ENCODE measurements around the gene TMEM239. TPM values are rescaled to one million over a fixed set of nuclear protein-coding genes. Genes with fewer than 3 reads are reported as not detected.
A peak's percentile ranks its signal among the peaks of the same experiment; 100 is the strongest.

TMEM239 gene
- total RNA-seq, 4 donors from 2014 or later = not detected

GRCh38 chr20:2849529-2849928 is 33.4 kb downstream of the TMEM239 start:
- no peak for ATAC-seq
- H3K27me3 ChIP-seq = no peaks in the 10 kb centered on the region
- H3K4me3 ChIP-seq = no peak overlapping the region
- in situ Hi-C loops (cut with MboI; ENCODE audit: low sequenced_read_pairs in 4 of 4) = loop anchor here in 1 of 4 donors (25.0 kb wide), 1 partner anchor 1737 kb away; the partner anchor contains the start of gene PSMF1
- peaks cover 0 to 5% of the 10 kb centered on the region in 2 donors for H3K4me1 ChIP-seq
- DNase-seq = no peak
- H3K9me3 ChIP-seq = no peaks in the 10 kb centered on the region
- no peak overlapping the region for H3K27ac ChIP-seq
- intact Hi-C loops (cut with DNase I; ENCODE audit: low total_unique reads) = no loop called here
- TF ChIP-seq CTCF (IDR thresholded peaks at IDR 0.05 in 4 of 5, conservative IDR thresholded peaks at IDR 0.05 in 1 of 5) (no peak), POLR2A (IDR thresholded peaks at IDR 0.05) (no peak)
- no peaks in the 10 kb centered on the region for H3K36me3 ChIP-seq

DNA sequence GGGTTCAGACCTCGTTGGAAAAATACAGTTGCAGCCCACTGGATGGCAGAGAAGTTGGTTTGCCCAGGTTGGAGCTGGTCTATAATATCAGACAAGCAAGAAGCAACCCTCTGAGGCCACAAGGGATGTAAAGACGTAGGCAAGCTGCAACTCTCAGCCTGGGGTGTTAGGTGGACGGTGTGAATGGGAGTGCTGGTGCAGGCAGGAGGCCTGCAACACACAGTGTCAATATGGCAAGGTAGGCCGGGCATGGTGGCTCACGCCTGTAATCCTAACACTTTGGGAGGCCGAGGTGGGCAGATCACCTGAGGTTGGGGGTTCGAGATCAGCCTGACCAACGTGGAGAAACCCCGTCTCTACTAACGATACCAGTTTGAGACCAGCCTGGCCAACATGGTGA is 34.9 kb downstream of the TMEM239 start:
- ATAC-seq (no peak), DNase-seq (no peak)
- TF ChIP-seq CTCF (IDR thresholded peaks at IDR 0.05 in 4 of 5, conservative IDR thresholded peaks at IDR 0.05 in 1 of 5) (no peak), POLR2A (IDR thresholded peaks at IDR 0.05) (no peak)
- no peaks in the 10 kb centered on the region for H3K36me3 ChIP-seq
- intact Hi-C loops (cut with DNase I; ENCODE audit: low total_unique reads) (no loop called here), in situ Hi-C loops (cut with MboI; ENCODE audit: low sequenced_read_pairs in 4 of 4) (loop anchor here in 1 of 4 donors (25.0 kb wide), 1 partner anchor 189 kb away; the partner anchor contains the start of genes IDH3B and NOP56)
- peaks cover 0 to 5% of the 10 kb centered on the region in 2 donors for H3K4me1 ChIP-seq
- H3K27me3 ChIP-seq = no peaks in the 10 kb centered on the region
- H3K4me3 ChIP-seq = no peak overlapping the region
- no peaks in the 10 kb centered on the region for H3K9me3 ChIP-seq
- H3K27ac ChIP-seq = no peak overlapping the region

GRCh38 chr20:2858591-2858990 is 42.4 kb downstream of the TMEM239 start:
- Histone ChIP-seq H3K9me3 (no peaks in the 10 kb centered on the region), H3K27me3 (no peaks in the 10 kb centered on the region), H3K4me3 (no peak overlapping the region), H3K36me3 (peaks cover 0 to 29% of the 10 kb centered on the region in 2 donors), H3K27ac (no peak overlapping the region), H3K4me1 (peaks cover 0 to 10% of the 10 kb centered on the region in 2 donors)
- intact Hi-C loops (cut with DNase I; ENCODE audit: low total_unique reads) (no loop called here), in situ Hi-C loops (cut with MboI; ENCODE audit: low sequenced_read_pairs in 4 of 4) (loop anchor here in 1 of 4 donors (25.0 kb wide), 1 partner anchor 196 kb away; the partner anchor contains the start of genes IDH3B and NOP56)
- ATAC-seq (no peak), DNase-seq (no peak)
- TF ChIP-seq CTCF (IDR thresholded peaks at IDR 0.05 in 4 of 5, conservative IDR thresholded peaks at IDR 0.05 in 1 of 5) = no peak
- TF ChIP-seq POLR2A (IDR thresholded peaks at IDR 0.05) = no peak

DNA sequence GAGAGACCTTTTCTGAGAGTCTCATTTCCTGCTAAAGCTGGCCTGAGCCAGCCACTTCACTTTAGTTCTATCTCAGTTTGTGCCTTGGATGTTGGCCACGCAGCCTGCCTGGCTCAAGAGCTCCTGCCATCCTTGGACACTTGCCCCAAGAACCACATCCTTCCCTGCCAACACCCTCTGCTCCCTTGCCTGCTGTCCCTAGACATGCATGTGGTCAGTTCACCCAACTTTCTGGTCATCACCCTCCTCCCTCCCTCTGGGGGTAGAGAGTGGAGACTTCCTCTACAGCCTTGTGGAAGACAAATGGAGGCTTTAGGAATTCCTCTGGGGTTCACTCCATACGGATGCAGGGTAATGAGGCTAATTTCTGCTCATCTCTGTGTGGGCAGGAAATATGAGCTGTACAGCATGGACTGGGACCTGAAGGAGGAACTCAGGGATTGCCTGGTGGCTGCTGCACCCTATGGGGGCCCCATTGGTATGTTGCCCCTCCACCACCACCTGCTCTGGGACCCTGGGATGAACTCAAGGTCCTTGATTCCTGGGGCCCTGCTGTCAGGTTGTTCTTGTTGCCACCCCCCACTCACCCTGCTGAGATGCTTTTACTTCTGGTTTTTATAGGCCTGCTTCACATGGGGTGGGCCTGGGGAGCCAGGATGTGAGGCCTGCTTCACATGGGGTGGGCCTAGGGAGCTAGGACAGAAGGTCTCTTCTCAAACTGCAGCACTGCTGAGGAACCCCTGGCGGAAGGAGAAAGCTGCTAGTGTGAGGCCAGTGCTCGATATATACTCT is 43.4 kb downstream of the TMEM239 start:
- Histone ChIP-seq H3K4me3 (no peak overlapping the region), H3K27me3 (no peaks in the 10 kb centered on the region), H3K4me1 (peaks cover 0 to 10% of the 10 kb centered on the region in 2 donors), H3K36me3 (peaks cover 0 to 38% of the 10 kb centered on the region in 2 donors), H3K9me3 (no peaks in the 10 kb centered on the region), H3K27ac (no peak overlapping the region)
- in situ Hi-C loops (cut with MboI; ENCODE audit: low sequenced_read_pairs in 4 of 4) = loop anchor here in 1 of 4 donors (25.0 kb wide), 1 partner anchor 197 kb away; the partner anchor contains the start of genes IDH3B and NOP56
- DNase-seq (no peak), ATAC-seq (peak in 1 of 2 donors; percentile 26)
- TF ChIP-seq POLR2A (IDR thresholded peaks at IDR 0.05) (no peak), CTCF (IDR thresholded peaks at IDR 0.05 in 4 of 5, conservative IDR thresholded peaks at IDR 0.05 in 1 of 5) (no peak)
- intact Hi-C loops (cut with DNase I; ENCODE audit: low total_unique reads) = no loop called here
